PFSK-1 (cell line): ENCODE results near the gene THAP5.

Experiments used
- FOXP2 ChIP-seq: optimal IDR thresholded peaks from 2 replicates; pipeline ENCODE3; 2011; ENCODE audit warnings: borderline replicate concordance, control low read depth, inconsistent platforms; ENCODE audit not compliant: insufficient read depth; ENCODE audit errors: extremely low read length, extremely low read depth
- POLR2AphosphoS5 ChIP-seq: IDR thresholded peaks from 2 replicates; pipeline ENCODE4 v1.6.1; 2012; ENCODE audit warnings: low read depth, mild to moderate bottlenecking, control low read depth, low read length, moderate library complexity
- SIN3A ChIP-seq: IDR thresholded peaks from 2 replicates; pipeline ENCODE4 v1.6.1; 2012; ENCODE audit warnings: mild to moderate bottlenecking, low read length, moderate library complexity, borderline replicate concordance; ENCODE audit not compliant: insufficient read depth
- TAF1 ChIP-seq: IDR thresholded peaks from 2 replicates; pipeline ENCODE4 v1.6.1; 2012; ENCODE audit warnings: low read length, control low read depth, borderline replicate concordance; ENCODE audit not compliant: insufficient read depth
- TF ChIP-seq, protein P1 (sequence below), 2 experiments: IDR thresholded peaks; 2 replicates each; pipeline versions ENCODE4 v1.6.1 to v1.8.0; 2011 to 2012; ENCODE audit warnings: low read depth in 2 of 2, low read length in 2 of 2, control low read depth in 1 of 2, inconsistent platforms in 1 of 2, mild to moderate bottlenecking in 1 of 2, moderate library complexity in 1 of 2; ENCODE audit not compliant: insufficient read depth in 1 of 2

The THAP5 gene

DNA sequence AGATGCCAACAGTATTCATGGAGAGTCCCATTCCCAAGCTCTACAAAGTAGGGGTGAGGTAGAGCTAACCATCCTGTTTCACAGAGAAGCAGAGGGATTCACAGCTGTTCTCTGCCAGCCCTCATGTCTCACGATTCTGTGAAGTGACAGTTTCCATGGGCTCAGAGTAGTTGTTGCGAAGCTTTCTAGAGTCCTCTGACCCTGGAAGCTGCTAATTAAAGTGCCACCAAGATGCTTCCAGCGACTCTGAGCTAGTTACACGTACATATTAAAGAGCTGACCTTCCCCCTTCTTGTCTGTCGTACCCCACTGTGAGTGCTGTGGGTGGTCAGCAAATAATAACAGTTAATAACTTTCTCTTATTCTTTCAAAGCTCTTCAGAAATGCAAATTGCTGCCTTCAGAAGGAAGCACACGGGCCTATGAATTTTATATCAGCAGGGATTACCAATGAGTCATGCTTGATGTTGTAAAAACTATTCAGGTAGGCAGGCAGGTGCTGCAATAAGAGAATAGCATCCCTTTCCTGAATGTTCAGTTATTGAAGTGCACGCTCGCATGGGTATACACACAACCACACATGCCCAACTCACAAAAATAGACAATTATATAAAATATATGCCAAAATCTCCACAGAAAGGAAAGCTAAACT lies 34.3 kb upstream of the THAP5 start:
- TF ChIP-seq SIN3A (no peak), FOXP2 (no peak), POLR2AphosphoS5 (no peak), TAF1 (no peak)
- TF ChIP-seq, protein P1, sequence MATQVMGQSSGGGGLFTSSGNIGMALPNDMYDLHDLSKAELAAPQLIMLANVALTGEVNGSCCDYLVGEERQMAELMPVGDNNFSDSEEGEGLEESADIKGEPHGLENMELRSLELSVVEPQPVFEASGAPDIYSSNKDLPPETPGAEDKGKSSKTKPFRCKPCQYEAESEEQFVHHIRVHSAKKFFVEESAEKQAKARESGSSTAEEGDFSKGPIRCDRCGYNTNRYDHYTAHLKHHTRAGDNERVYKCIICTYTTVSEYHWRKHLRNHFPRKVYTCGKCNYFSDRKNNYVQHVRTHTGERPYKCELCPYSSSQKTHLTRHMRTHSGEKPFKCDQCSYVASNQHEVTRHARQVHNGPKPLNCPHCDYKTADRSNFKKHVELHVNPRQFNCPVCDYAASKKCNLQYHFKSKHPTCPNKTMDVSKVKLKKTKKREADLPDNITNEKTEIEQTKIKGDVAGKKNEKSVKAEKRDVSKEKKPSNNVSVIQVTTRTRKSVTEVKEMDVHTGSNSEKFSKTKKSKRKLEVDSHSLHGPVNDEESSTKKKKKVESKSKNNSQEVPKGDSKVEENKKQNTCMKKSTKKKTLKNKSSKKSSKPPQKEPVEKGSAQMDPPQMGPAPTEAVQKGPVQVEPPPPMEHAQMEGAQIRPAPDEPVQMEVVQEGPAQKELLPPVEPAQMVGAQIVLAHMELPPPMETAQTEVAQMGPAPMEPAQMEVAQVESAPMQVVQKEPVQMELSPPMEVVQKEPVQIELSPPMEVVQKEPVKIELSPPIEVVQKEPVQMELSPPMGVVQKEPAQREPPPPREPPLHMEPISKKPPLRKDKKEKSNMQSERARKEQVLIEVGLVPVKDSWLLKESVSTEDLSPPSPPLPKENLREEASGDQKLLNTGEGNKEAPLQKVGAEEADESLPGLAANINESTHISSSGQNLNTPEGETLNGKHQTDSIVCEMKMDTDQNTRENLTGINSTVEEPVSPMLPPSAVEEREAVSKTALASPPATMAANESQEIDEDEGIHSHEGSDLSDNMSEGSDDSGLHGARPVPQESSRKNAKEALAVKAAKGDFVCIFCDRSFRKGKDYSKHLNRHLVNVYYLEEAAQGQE (IDR thresholded peaks at IDR 0.05; ENCODE audit: insufficient read depth in 1 of 2, low read depth in 2 of 2, low read length in 2 of 2) = no peak

- TF ChIP-seq SIN3A = no peak
- no peak for TF ChIP-seq FOXP2
- TF ChIP-seq TAF1 = no peak
- no peak for TF ChIP-seq POLR2AphosphoS5
- TF ChIP-seq, protein P1 (IDR thresholded peaks at IDR 0.05; ENCODE audit: insufficient read depth in 1 of 2, low read depth in 2 of 2, low read length in 2 of 2) = no peak
Observed at GRCh38 chr7:108600399-108600798, 30.9 kb upstream of the THAP5 start.

- TF ChIP-seq FOXP2 (no peak), TAF1 (no peak), SIN3A (no peak), POLR2AphosphoS5 (no peak)
- TF ChIP-seq, protein P1 (IDR thresholded peaks at IDR 0.05; ENCODE audit: insufficient read depth in 1 of 2, low read depth in 2 of 2, low read length in 2 of 2) = no peak
Observed at GRCh38 chr7:108598914-108599580, 29.5 kb upstream of the THAP5 start.

DNA sequence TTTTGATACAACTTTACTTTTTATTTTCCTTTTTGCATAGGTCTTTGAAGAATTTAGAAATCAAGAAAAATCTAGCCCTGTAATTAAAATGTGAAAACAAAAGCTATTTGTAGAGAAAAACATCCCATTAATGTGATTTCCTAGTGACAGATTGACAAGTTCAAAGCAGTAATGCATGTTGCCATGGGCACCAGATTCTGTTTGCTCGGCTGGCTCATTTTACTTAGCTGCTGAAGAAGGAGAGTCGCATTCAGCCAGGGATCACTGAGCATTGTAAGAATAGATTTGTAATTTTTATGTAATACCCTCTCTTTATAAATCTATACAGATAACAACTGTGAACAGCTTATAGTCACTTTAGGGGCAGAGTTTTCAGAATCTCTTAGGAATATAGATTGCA lies 28.6 kb upstream of the THAP5 start:
- TF ChIP-seq TAF1 (no peak), POLR2AphosphoS5 (no peak), SIN3A (no peak), FOXP2 (no peak)
- TF ChIP-seq, protein P1 (IDR thresholded peaks at IDR 0.05; ENCODE audit: insufficient read depth in 1 of 2, low read depth in 2 of 2, low read length in 2 of 2) = no peak

GRCh38 chr7:108596560-108596959 lies 27.1 kb upstream of the THAP5 start:
- TF ChIP-seq TAF1 = no peak
